HFF-Myc (cell line): Measurements from ENCODE around the gene AKR1E2.

ENCODE experiments used
- DNase-seq: peaks from one replicate; pipeline ENCODE4 v3.0.0-alpha.2; 2011; ENCODE audit warnings: low read depth; ENCODE audit errors: extremely low read depth
- H3K4me3 ChIP-seq: replicated peaks from 2 replicates; pipeline ENCODE4 v1.5.1; 2011; ENCODE audit warnings: low read depth, mild to moderate bottlenecking, control low read depth, low read length
- TF ChIP-seq, protein P1 (sequence below): IDR thresholded peaks from 2 replicates; pipeline ENCODE4 v1.5.1; 2012; ENCODE audit warnings: mild to moderate bottlenecking, low read depth, low read length, control low read depth; ENCODE audit errors: missing control alignments

AKR1E2 gene

DNA sequence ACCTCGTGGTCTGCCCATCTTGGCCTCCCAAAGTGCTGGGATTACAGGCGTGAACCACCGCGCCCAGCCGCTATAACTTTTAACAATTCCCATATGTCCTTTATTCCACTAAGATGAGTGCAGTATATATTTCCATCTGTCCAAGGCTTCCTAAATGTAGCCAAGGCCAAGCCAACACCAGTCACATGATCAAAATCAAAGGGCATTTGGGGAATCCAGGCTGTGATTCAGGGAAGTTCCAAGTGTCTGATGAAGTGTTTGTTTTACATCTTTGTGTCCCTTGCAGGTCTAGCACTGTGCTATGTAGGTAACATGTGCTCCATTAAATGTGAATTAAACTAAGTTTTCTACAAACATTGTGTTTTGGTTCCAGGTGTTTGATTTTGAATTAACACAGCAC lies 20.8 kb downstream of the AKR1E2 start:
- DNase-seq = no peak
- H3K4me3 ChIP-seq = no peak overlapping the region
- TF ChIP-seq, protein P1, sequence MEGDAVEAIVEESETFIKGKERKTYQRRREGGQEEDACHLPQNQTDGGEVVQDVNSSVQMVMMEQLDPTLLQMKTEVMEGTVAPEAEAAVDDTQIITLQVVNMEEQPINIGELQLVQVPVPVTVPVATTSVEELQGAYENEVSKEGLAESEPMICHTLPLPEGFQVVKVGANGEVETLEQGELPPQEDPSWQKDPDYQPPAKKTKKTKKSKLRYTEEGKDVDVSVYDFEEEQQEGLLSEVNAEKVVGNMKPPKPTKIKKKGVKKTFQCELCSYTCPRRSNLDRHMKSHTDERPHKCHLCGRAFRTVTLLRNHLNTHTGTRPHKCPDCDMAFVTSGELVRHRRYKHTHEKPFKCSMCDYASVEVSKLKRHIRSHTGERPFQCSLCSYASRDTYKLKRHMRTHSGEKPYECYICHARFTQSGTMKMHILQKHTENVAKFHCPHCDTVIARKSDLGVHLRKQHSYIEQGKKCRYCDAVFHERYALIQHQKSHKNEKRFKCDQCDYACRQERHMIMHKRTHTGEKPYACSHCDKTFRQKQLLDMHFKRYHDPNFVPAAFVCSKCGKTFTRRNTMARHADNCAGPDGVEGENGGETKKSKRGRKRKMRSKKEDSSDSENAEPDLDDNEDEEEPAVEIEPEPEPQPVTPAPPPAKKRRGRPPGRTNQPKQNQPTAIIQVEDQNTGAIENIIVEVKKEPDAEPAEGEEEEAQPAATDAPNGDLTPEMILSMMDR = no peak

GRCh38 chr10:4847561-4848355 lies 21.8 kb downstream of the AKR1E2 start:
- TF ChIP-seq, protein P1 = no peak
- peak; percentile 24 for DNase-seq
- no peak overlapping the region for H3K4me3 ChIP-seq

GRCh38 chr10:4848356-4849041 lies 22.5 kb downstream of the AKR1E2 start:
- TF ChIP-seq, protein P1 = no peak
- no peak overlapping the region for H3K4me3 ChIP-seq
- no peak for DNase-seq

- H3K4me3 ChIP-seq = no peak overlapping the region
- no peak for DNase-seq
- TF ChIP-seq, protein P1 = no peak
These were observed 23.0 kb downstream of the AKR1E2 start for GRCh38 chr10:4849042-4849402.

DNA sequence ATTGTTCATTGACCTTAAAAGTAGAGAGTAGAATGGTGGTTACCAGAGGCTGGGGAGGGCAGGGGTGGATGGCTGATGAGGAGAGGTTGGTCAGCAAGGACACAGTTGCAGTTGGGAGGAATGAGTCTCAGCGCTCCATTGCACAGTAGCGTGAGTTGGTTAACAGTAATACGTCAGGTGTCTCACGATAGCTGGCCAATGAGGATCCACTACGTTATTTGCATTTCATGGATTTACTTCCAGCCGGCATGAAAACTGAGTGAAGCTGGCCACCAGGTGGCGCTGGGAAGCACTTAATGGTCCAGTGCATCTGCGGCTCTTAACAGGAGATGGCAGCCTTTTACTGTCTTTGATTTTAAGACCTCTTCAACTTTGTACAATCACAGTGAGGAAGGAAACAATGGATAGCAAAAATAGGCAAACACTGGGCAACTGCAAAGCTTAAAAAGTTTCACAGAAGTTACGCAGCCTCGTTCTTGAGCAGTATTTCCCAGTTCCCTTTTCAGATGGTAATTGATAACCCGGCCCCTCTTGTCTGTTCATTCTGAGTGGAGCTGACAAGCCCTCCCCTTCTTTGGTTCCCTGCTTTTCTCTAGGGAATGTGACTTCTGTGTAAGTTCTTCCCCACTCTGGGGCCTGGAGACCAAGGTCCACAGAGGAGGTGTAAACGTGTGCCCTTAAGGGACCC lies 23.7 kb downstream of the AKR1E2 start:
- H3K4me3 ChIP-seq = no peak overlapping the region
- DNase-seq = peak; percentile 91
- TF ChIP-seq, protein P1 = peak; percentile 99

- TF ChIP-seq, protein P1 = no peak
- DNase-seq = no peak
These were observed 24.4 kb downstream of the AKR1E2 start for GRCh38 chr10:4850397-4850796.

More at GRCh38 chr10:4850397-4850796, 24.4 kb downstream of the AKR1E2 start:
- H3K4me3 ChIP-seq = no peak overlapping the region
